CD4-positive, alpha-beta T cell treated with Interleukin-4 for 1 hour (primary cell): ENCODE data around the gene CFDP1.
A peak's percentile ranks its signal among the peaks of the same experiment; 100 is the strongest.

ENCODE experiments used
- DNase-seq, 2 donors: peaks; one replicate each; pipeline ENCODE4 v3.0.0-alpha.2; 2020 to 2022

The CFDP1 gene

GRCh38 chr16:75364286-75364791 lies 69.0 kb downstream of the CFDP1 start:
- no peak for DNase-seq

- DNase-seq: no peak
Observed at GRCh38 chr16:75362846-75363245, 70.5 kb downstream of the CFDP1 start.

- no peak for DNase-seq
Observed at GRCh38 chr16:75361936-75362335, 71.4 kb downstream of the CFDP1 start.

GRCh38 chr16:75354170-75354569 lies 79.1 kb downstream of the CFDP1 start:
- no peak for DNase-seq

GRCh38 chr16:75351183-75351582 lies 82.1 kb downstream of the CFDP1 start:
- no peak for DNase-seq

GRCh38 chr16:75345711-75346110 lies 87.6 kb downstream of the CFDP1 start:
- no peak for DNase-seq

GRCh38 chr16:75343941-75344340 lies 89.4 kb downstream of the CFDP1 start:
- no peak for DNase-seq

- no peak for DNase-seq
Observed at GRCh38 chr16:75343286-75343685, 90.0 kb downstream of the CFDP1 start.

GRCh38 chr16:75342308-75342811 lies 90.9 kb downstream of the CFDP1 start:
- no peak for DNase-seq

- DNase-seq: no peak
Observed at GRCh38 chr16:75341564-75342307, 91.6 kb downstream of the CFDP1 start.

GRCh38 chr16:75340741-75341491 lies 92.4 kb downstream of the CFDP1 start:
- no peak for DNase-seq

- no peak for DNase-seq
Observed at GRCh38 chr16:75337430-75337829, 95.9 kb downstream of the CFDP1 start.

GRCh38 chr16:75336521-75336920 lies 96.8 kb downstream of the CFDP1 start:
- no peak for DNase-seq

GRCh38 chr16:75333721-75334163 lies 99.6 kb downstream of the CFDP1 start:
- peak in 1 of 2 donors; percentile 12 for DNase-seq

GRCh38 chr16:75329943-75330342 lies 103.4 kb downstream of the CFDP1 start:
- DNase-seq: no peak

GRCh38 chr16:75326333-75326732 lies 107.0 kb downstream of the CFDP1 start:
- no peak for DNase-seq

GRCh38 chr16:75323933-75324332 lies 109.4 kb downstream of the CFDP1 start:
- DNase-seq: no peak

GRCh38 chr16:75323198-75323597 lies 110.1 kb downstream of the CFDP1 start:
- no peak for DNase-seq

GRCh38 chr16:75322740-75323139 lies 110.6 kb downstream of the CFDP1 start:
- no peak for DNase-seq

- DNase-seq: no peak
Observed at GRCh38 chr16:75320435-75320834, 112.9 kb downstream of the CFDP1 start.

GRCh38 chr16:75319513-75320411 lies 113.5 kb downstream of the CFDP1 start:
- peak in 1 of 2 donors; percentile 31 for DNase-seq

- no peak for DNase-seq
Observed at GRCh38 chr16:75318737-75319136, 114.6 kb downstream of the CFDP1 start.

GRCh38 chr16:75317532-75317931 lies 115.8 kb downstream of the CFDP1 start:
- DNase-seq: no peak
